ENCODE data around the gene PER2.
"Not testable (repeated sequence)": the region's sequence is repeated elsewhere in the genome, so short reads cannot be mapped to it uniquely, and the experiment has no call there.

Gene PER2

GRCh38 chr2:238313289-238313990, 25.0 kb upstream of the PER2 start:
- no peak for TF ChIP-seq CTCF (IDR thresholded peaks at IDR 0.05; ENCODE audit: borderline replicate concordance, control extremely low read depth, extremely low read depth, insufficient read depth, missing control alignments)
- DNase-seq (ENCODE audit: low spot score), result no peak
- in situ Hi-C loops (cut with MboI; ENCODE audit: low sequenced_read_pairs, unreplicated experiment), result no loop called here

GRCh38 chr2:238310721-238311120, 22.3 kb upstream of the PER2 start:
- DNase-seq (ENCODE audit: low spot score); in situ Hi-C loops (cut with MboI; ENCODE audit: low sequenced_read_pairs, unreplicated experiment): not testable (repeated sequence)

- no peak for DNase-seq (ENCODE audit: low spot score)
- peak; percentile 24 for TF ChIP-seq CTCF (IDR thresholded peaks at IDR 0.05; ENCODE audit: borderline replicate concordance, control extremely low read depth, extremely low read depth, insufficient read depth, missing control alignments)
- in situ Hi-C loops (cut with MboI; ENCODE audit: low sequenced_read_pairs, unreplicated experiment), result no loop called here
These were observed 19.8 kb upstream of the PER2 start for GRCh38 chr2:238308177-238308576.

GRCh38 chr2:238306672-238306998, 18.2 kb upstream of the PER2 start:
- in situ Hi-C loops (cut with MboI; ENCODE audit: low sequenced_read_pairs, unreplicated experiment), result no loop called here
- no peak for DNase-seq (ENCODE audit: low spot score)
- no peak for TF ChIP-seq CTCF (IDR thresholded peaks at IDR 0.05; ENCODE audit: borderline replicate concordance, control extremely low read depth, extremely low read depth, insufficient read depth, missing control alignments)

GRCh38 chr2:238305965-238306671, 17.7 kb upstream of the PER2 start:
- in situ Hi-C loops (cut with MboI; ENCODE audit: low sequenced_read_pairs, unreplicated experiment), result no loop called here
- no peak for DNase-seq (ENCODE audit: low spot score)
- TF ChIP-seq CTCF (IDR thresholded peaks at IDR 0.05; ENCODE audit: borderline replicate concordance, control extremely low read depth, extremely low read depth, insufficient read depth, missing control alignments), result no peak

GRCh38 chr2:238305092-238305862, 16.9 kb upstream of the PER2 start:
- no peak for DNase-seq (ENCODE audit: low spot score)

More at GRCh38 chr2:238305092-238305862, 16.9 kb upstream of the PER2 start:
- in situ Hi-C loops (cut with MboI; ENCODE audit: low sequenced_read_pairs, unreplicated experiment), result no loop called here
- no peak for TF ChIP-seq CTCF (IDR thresholded peaks at IDR 0.05; ENCODE audit: borderline replicate concordance, control extremely low read depth, extremely low read depth, insufficient read depth, missing control alignments)
